GM21619 (cell line): ENCODE measurements around the gene P2RX6.
"Not testable (repeated sequence)": the region's sequence is repeated elsewhere in the genome, so short reads cannot be mapped to it uniquely, and the experiment has no call there.

Experiments used
- ATAC-seq: cut with Tn5 transposase; IDR thresholded peaks from one replicate; pipeline ENCODE4 v1.9.1; 2021; ENCODE audit not compliant: unreplicated experiment

The P2RX6 gene

GRCh38 chr22:21051145-21051830, 36.3 kb downstream of the P2RX6 start:
- ATAC-seq = no peak

GRCh38 chr22:21051831-21052400, 37.0 kb downstream of the P2RX6 start:
- ATAC-seq = no peak

GRCh38 chr22:21052715-21053459, 37.9 kb downstream of the P2RX6 start:
- no peak for ATAC-seq

GRCh38 chr22:21054046-21054713, 39.2 kb downstream of the P2RX6 start:
- ATAC-seq = no peak

- ATAC-seq = no peak
These were observed 40.0 kb downstream of the P2RX6 start for GRCh38 chr22:21054714-21055563.

GRCh38 chr22:21055564-21055834, 40.5 kb downstream of the P2RX6 start:
- no peak for ATAC-seq

GRCh38 chr22:21055880-21056319, 40.9 kb downstream of the P2RX6 start:
- ATAC-seq = no peak

- ATAC-seq = not testable (repeated sequence)
These were observed 45.4 kb downstream of the P2RX6 start for GRCh38 chr22:21060363-21060762.

- ATAC-seq = not testable (repeated sequence)
These were observed 46.8 kb downstream of the P2RX6 start for GRCh38 chr22:21061660-21062321.

GRCh38 chr22:21064425-21064824, 49.5 kb downstream of the P2RX6 start:
- ATAC-seq = not testable (repeated sequence)

GRCh38 chr22:21064917-21065864, 50.2 kb downstream of the P2RX6 start:
- no peak for ATAC-seq

GRCh38 chr22:21067075-21067900, 52.3 kb downstream of the P2RX6 start:
- ATAC-seq = no peak

GRCh38 chr22:21067901-21068680, 53.1 kb downstream of the P2RX6 start:
- ATAC-seq = no peak

GRCh38 chr22:21068681-21069276, 53.8 kb downstream of the P2RX6 start:
- no peak for ATAC-seq

GRCh38 chr22:21069375-21069774, 54.4 kb downstream of the P2RX6 start:
- ATAC-seq = no peak

GRCh38 chr22:21070690-21071615, 56.0 kb downstream of the P2RX6 start:
- no peak for ATAC-seq
